Measurements from ENCODE around the gene PDYN. TPM values are rescaled to one million over a fixed set of nuclear protein-coding genes. Genes with fewer than 3 reads are reported as not detected.

PDYN gene
- total RNA-seq, 1 donor from 2014 or later: not detected

GRCh38 chr20:2006452-2007361 lies 12.8 kb upstream of the PDYN start:
- no peak overlapping the region for H3K4me3 ChIP-seq (ENCODE audit: low read depth, low read length)
- peak; percentile 69 for TF ChIP-seq CTCF (IDR thresholded peaks at IDR 0.05; ENCODE audit: insufficient read depth, low read length, poor library complexity, severe bottlenecking)
- H3K36me3 ChIP-seq (ENCODE audit: control insufficient read depth, insufficient read depth, low read length): no peaks in the 10 kb centered on the region
- H3K27me3 ChIP-seq (ENCODE audit: control insufficient read depth, insufficient read depth, low read length): no peaks in the 10 kb centered on the region
- no peak for DNase-seq (ENCODE audit: low read depth)

GRCh38 chr20:2005831-2006426 lies 12.1 kb upstream of the PDYN start:
- no peak overlapping the region for H3K4me3 ChIP-seq (ENCODE audit: low read depth, low read length)
- no peak for TF ChIP-seq CTCF (IDR thresholded peaks at IDR 0.05; ENCODE audit: insufficient read depth, low read length, poor library complexity, severe bottlenecking)
- peak; percentile 4 for DNase-seq (ENCODE audit: low read depth)
- no peaks in the 10 kb centered on the region for H3K27me3 ChIP-seq (ENCODE audit: control insufficient read depth, insufficient read depth, low read length)
- no peaks in the 10 kb centered on the region for H3K36me3 ChIP-seq (ENCODE audit: control insufficient read depth, insufficient read depth, low read length)

GRCh38 chr20:2005359-2005758 lies 11.5 kb upstream of the PDYN start:
- DNase-seq (ENCODE audit: low read depth): no peak
- no peaks in the 10 kb centered on the region for H3K27me3 ChIP-seq (ENCODE audit: control insufficient read depth, insufficient read depth, low read length)
- H3K4me3 ChIP-seq (ENCODE audit: low read depth, low read length): no peak overlapping the region
- no peak for TF ChIP-seq CTCF (IDR thresholded peaks at IDR 0.05; ENCODE audit: insufficient read depth, low read length, poor library complexity, severe bottlenecking)
- H3K36me3 ChIP-seq (ENCODE audit: control insufficient read depth, insufficient read depth, low read length): no peaks in the 10 kb centered on the region

- no peak for TF ChIP-seq CTCF (IDR thresholded peaks at IDR 0.05; ENCODE audit: insufficient read depth, low read length, poor library complexity, severe bottlenecking)
- H3K4me3 ChIP-seq (ENCODE audit: low read depth, low read length): no peak overlapping the region
- no peak for DNase-seq (ENCODE audit: low read depth)
- H3K27me3 ChIP-seq (ENCODE audit: control insufficient read depth, insufficient read depth, low read length): no peaks in the 10 kb centered on the region
- no peaks in the 10 kb centered on the region for H3K36me3 ChIP-seq (ENCODE audit: control insufficient read depth, insufficient read depth, low read length)
Observed at GRCh38 chr20:2004171-2004570, 10.3 kb upstream of the PDYN start.

GRCh38 chr20:2002365-2002764 lies 8.5 kb upstream of the PDYN start:
- peaks cover 9% of the 10 kb centered on the region for H3K27me3 ChIP-seq (ENCODE audit: control insufficient read depth, insufficient read depth, low read length)
- TF ChIP-seq CTCF (IDR thresholded peaks at IDR 0.05; ENCODE audit: insufficient read depth, low read length, poor library complexity, severe bottlenecking): no peak
- H3K4me3 ChIP-seq (ENCODE audit: low read depth, low read length): no peak overlapping the region
- no peaks in the 10 kb centered on the region for H3K36me3 ChIP-seq (ENCODE audit: control insufficient read depth, insufficient read depth, low read length)
- no peak for DNase-seq (ENCODE audit: low read depth)

Measured in kidney epithelial cell (primary cell).